Central memory CD4-positive, alpha-beta T cell (primary cell): ENCODE results near the gene YOD1.

ENCODE experiments used
- DNase-seq: peaks from one replicate; pipeline ENCODE4 v3.0.0; 2022

The YOD1 gene

GRCh38 chr1:207006914-207007313, 44.1 kb downstream of the YOD1 start:
- no peak for DNase-seq

- DNase-seq, result no peak
Observed at GRCh38 chr1:207006083-207006482, 44.9 kb downstream of the YOD1 start.

- no peak for DNase-seq
Observed at GRCh38 chr1:207004931-207005830, 45.8 kb downstream of the YOD1 start.

- no peak for DNase-seq
Observed at GRCh38 chr1:207003210-207003609, 47.8 kb downstream of the YOD1 start.

DNA sequence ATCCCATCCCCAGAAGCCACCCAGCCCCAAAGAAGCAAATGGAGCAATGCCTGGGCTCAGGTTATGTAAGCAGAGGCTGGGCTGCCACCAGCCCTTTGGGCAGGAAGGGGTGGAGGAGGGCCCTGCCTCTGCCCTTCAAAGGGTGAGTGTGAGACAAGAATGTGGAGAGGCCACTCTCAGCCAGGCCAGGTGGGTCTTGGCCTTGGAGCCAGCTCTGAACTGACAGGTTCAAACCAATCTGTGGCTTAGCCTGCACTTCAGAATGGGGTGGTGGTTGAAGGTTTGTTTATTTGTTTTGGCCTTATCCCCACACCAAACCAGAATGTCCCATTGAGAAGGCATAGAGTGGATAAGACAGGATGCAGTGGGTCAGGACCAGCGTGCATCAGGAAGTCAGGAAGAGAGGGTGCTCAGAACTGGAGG, 48.3 kb downstream of the YOD1 start:
- no peak for DNase-seq

DNA sequence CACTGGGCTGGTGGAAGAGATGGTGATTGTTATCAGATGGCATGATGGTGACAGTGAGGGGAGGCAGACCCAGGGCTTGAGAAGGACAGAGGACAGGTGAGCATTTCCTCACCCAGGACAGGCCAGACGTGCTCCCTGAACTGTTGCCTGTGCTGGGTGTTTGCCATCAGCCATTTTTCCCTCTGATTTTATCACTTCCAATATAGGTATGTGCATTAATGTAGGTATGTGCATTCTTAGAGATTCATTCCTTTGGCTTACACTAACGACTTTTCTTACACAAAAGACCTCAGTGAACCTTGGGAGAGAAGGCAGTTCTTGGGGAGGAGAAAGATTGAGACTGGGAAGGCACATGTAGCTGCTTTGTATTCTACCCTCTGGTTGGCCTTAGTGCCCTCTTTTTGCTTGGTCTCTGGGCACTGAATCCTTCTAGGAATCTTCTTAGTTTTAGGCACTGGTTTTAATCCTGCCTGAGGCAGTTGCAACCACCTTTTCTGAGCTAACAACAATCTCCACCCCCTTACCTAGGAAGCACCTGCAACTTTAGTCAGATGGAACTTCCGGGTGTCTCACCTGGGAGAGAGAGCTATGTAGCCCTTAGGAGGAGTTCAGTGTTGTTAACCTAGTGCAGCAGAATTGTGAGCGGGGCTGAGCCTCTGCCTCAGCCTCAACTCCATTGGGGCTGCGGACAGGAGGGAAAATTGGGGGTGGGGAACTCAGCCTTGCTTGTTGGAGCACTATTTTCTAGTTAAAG, 49.3 kb downstream of the YOD1 start:
- no peak for DNase-seq

DNA sequence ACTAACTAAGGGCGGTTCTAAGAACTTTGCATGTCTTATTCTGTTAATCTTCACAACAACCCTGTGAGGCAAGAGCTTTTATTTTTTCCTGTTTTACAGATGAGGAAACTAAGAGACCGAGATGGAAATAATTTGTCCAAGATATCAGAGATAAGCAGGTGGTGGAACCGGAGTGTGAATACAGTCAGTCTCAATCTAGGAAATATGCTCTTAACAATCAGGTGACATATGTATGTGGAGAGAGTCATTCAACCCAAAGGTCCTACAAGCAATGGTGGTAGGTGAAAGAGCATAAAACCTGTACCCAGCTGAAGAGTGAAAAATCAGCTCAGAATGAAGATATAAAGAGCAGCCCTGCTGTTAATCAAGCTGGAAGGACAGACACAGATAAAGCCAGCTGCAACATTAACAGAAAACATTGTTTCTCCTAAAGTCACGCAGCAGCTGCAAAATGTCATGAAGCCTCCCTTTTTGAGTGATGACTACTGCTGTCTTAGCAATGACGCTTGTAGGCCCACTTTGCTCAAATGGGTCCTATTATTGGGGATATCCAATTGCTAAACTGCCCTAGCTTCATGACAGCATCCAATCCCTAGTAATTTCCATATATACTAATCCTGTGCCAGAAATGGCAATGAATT, 50.2 kb downstream of the YOD1 start:
- DNase-seq, result no peak

- no peak for DNase-seq
Observed at GRCh38 chr1:206998816-206999215, 52.2 kb downstream of the YOD1 start.
